ENCODE data around the gene DBNDD1. TPM values are rescaled to one million over a fixed set of nuclear protein-coding genes. Genes with fewer than 3 reads are reported as not detected.
"Not testable (repeated sequence)": the region's sequence is repeated elsewhere in the genome, so short reads cannot be mapped to it uniquely, and the experiment has no call there.

Gene DBNDD1
- total RNA-seq, result 10.4 and 29.8 TPM in 2 replicates

GRCh38 chr16:90018652-90019542 is at the start of gene DBNDD1:
DBNDD1 (minus strand) TSS chr16:90019456; CDS start chr16:90019341, 115 bp downstream.
- peak; percentile 28 for DNase-seq

- no peak for DNase-seq
These were observed 42.2 kb upstream of the DBNDD1 start for GRCh38 chr16:90061437-90061836.

GRCh38 chr16:90057738-90058173 is 38.5 kb upstream of the DBNDD1 start:
- DNase-seq, result no peak

GRCh38 chr16:90056521-90056920 is 37.3 kb upstream of the DBNDD1 start:
- DNase-seq, result not testable (repeated sequence)

- no peak for DNase-seq
These were observed 36.1 kb upstream of the DBNDD1 start for GRCh38 chr16:90055371-90055770.

- no peak for DNase-seq
These were observed 35.3 kb upstream of the DBNDD1 start for GRCh38 chr16:90054554-90054953.

GRCh38 chr16:90053902-90054500 is 34.7 kb upstream of the DBNDD1 start:
- DNase-seq, result no peak

GRCh38 chr16:90050969-90051368 is 31.7 kb upstream of the DBNDD1 start:
- DNase-seq, result no peak

- no peak for DNase-seq
These were observed 29.6 kb upstream of the DBNDD1 start for GRCh38 chr16:90048737-90049330.

- DNase-seq, result no peak
These were observed 29.1 kb upstream of the DBNDD1 start for GRCh38 chr16:90048347-90048722.

GRCh38 chr16:90047714-90048346 is 28.6 kb upstream of the DBNDD1 start:
- DNase-seq, result peak; percentile 17

GRCh38 chr16:90046971-90047713 is 27.9 kb upstream of the DBNDD1 start:
- DNase-seq, result peak; percentile 49

GRCh38 chr16:90046122-90046970 is 27.1 kb upstream of the DBNDD1 start:
- DNase-seq, result no peak

- DNase-seq, result no peak
These were observed 24.9 kb upstream of the DBNDD1 start for GRCh38 chr16:90044111-90044551.

- no peak for DNase-seq
These were observed 24.3 kb upstream of the DBNDD1 start for GRCh38 chr16:90043526-90043925.

- DNase-seq, result no peak
These were observed 23.8 kb upstream of the DBNDD1 start for GRCh38 chr16:90042946-90043514.

- DNase-seq, result no peak
These were observed 22.7 kb upstream of the DBNDD1 start for GRCh38 chr16:90041896-90042473.

GRCh38 chr16:90040152-90041023 is 21.1 kb upstream of the DBNDD1 start:
- DNase-seq, result no peak

GRCh38 chr16:90037276-90037675 is 18.0 kb upstream of the DBNDD1 start:
- DNase-seq, result no peak

- DNase-seq, result no peak
These were observed 16.6 kb upstream of the DBNDD1 start for GRCh38 chr16:90035902-90036301.
